OCI-LY7 (cell line): ENCODE data around the gene PIGM. TPM values are rescaled to one million over a fixed set of nuclear protein-coding genes. Genes with fewer than 3 reads are reported as not detected.

ENCODE experiments used
- BruUV-seq: library from RNA; stranded (reverse); fragments of 400-500 nt; replicated peaks from 2 replicates; lab custom pipeline; 2021; lab: Mats Ljungman, UMichigan
- CTCF ChIA-PET: fragments of 300-600 bp; sonication (Branson Sonifier 250); formaldehyde crosslinking; loops from one replicate; lab custom pipeline; 2022; ENCODE audit warnings: antibody characterized with exemption; ENCODE audit not compliant: unreplicated experiment; lab: Charles Lee
- POLR2A ChIA-PET: fragments of 300-600 bp; sonication (Branson Sonifier 250); formaldehyde crosslinking; loops from one replicate; lab custom pipeline; 2022; ENCODE audit warnings: antibody characterized with exemption; lab: Charles Lee
- DNase-seq: peaks from one replicate; pipeline ENCODE4 v3.0.0-alpha.2; 2015; ENCODE audit warnings: low spot score
- H2AFZ ChIP-seq: fragments of 200-600 bp; sonication (generic), shearing (Covaris generic); 2 replicates; pipeline ENCODE4 v1.6.1; 2014; ENCODE audit warnings: mild to moderate bottlenecking, antibody characterized with exemption, low read length, moderate library complexity
- H3K27ac ChIP-seq: fragments of 200-600 bp; sonication (generic); 2 replicates; pipeline ENCODE4 v1.5.1; 2014; ENCODE audit warnings: mixed run types, low read depth, mild to moderate bottlenecking, moderate library complexity, low read length, inconsistent platforms; ENCODE audit not compliant: poor library complexity, severe bottlenecking
- H3K36me3 ChIP-seq: fragments of 200-600 bp; sonication (generic); 2 replicates; pipeline ENCODE4 v1.6.1; 2014; ENCODE audit warnings: mild to moderate bottlenecking, antibody characterized with exemption, low read length, moderate library complexity, mixed read lengths; ENCODE audit not compliant: insufficient read depth
- H3K4me1 ChIP-seq: fragments of 200-600 bp; sonication (generic); 2 replicates; pipeline ENCODE4 v1.5.1; 2014; ENCODE audit warnings: mild to moderate bottlenecking, low read length; ENCODE audit not compliant: insufficient read depth, poor library complexity, severe bottlenecking
- H3K4me2 ChIP-seq: fragments of 200-600 bp; sonication (generic); 2 replicates; pipeline ENCODE4 v1.6.1; 2014; ENCODE audit warnings: mild to moderate bottlenecking, low read length
- H3K4me3 ChIP-seq: fragments of 200-600 bp; sonication (generic); 2 replicates; pipeline ENCODE4 v1.5.1; 2014; ENCODE audit warnings: mild to moderate bottlenecking, low read depth, low read length; ENCODE audit not compliant: poor library complexity, severe bottlenecking
- H3K79me2 ChIP-seq: fragments of 200-600 bp; sonication (generic); 2 replicates; pipeline ENCODE4 v1.6.1; 2016; ENCODE audit warnings: low read depth, mild to moderate bottlenecking, low read length, moderate library complexity, mixed read lengths; ENCODE audit not compliant: insufficient read depth
- H3K9me2 ChIP-seq: fragments of 200-600 bp; sonication (generic); 2 replicates; pipeline ENCODE4 v1.6.1; 2016; ENCODE audit warnings: mild to moderate bottlenecking, low read length, mixed read lengths; ENCODE audit not compliant: insufficient read depth
- H3K9me3 ChIP-seq: fragments of 200-600 bp; sonication (generic); 2 replicates; pipeline ENCODE4 v1.6.1; 2014; ENCODE audit warnings: mild to moderate bottlenecking, mixed run types, low read length, mixed read lengths
- H4K20me1 ChIP-seq: fragments of 200-600 bp; sonication (generic); 2 replicates; pipeline ENCODE4 v1.6.1; 2014; ENCODE audit warnings: mild to moderate bottlenecking, antibody characterized with exemption, low read length, moderate library complexity, mixed read lengths; ENCODE audit not compliant: insufficient read depth
- EZH2phosphoT487 ChIP-seq: fragments of 200-600 bp; sonication (generic); IDR thresholded peaks from 2 replicates; pipeline ENCODE4 v1.6.1; 2018; ENCODE audit warnings: low read depth, borderline replicate concordance, mild to moderate bottlenecking, mixed run types, antibody characterized with exemption, low read length, moderate library complexity, mixed read lengths
- intact Hi-C: fragments of 100-400 bp; cut with micrococcal nuclease; formaldehyde crosslinking; loops from one replicate; pipeline ENCODE4 v1.10.0; 2022; ENCODE audit not compliant: unreplicated experiment
- total RNA-seq, 2 experiments: library from RNA; depleted of rRNA in 1 of 2; stranded (reverse); fragments of >200 nt in 1 of 2; shearing (Covaris generic) in 1 of 2; gene quantifications; 2 replicates each; pipeline ENCODE4 v1.2.3, GENCODE V29; 2014 to 2022
- TF ChIP-seq, protein P1 (sequence below): fragments of 200-600 bp; sonication (generic); conservative IDR thresholded peaks from 2 replicates; pipeline ENCODE4 v1.5.1; 2014; ENCODE audit warnings: mild to moderate bottlenecking, antibody characterized with exemption, low read length, moderate library complexity, mixed read lengths

The PIGM gene
- total RNA-seq, 2 experiments from 2014 or later, result 4.2 to 5.1 TPM

DNA sequence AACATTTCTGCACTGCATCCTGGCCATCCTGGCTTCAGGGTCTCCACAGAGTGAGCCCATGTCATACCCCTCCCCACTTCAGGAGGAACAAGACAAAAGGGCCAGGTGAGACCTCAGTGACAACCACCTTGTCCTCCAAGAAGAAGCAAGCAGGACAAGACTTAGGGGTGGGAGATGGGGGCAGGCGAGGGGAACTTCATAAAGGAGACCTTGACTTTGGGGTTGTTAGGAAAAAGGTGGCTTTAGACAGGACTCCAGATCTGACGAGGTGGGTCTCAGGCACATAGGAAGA is 53.7 kb downstream of the PIGM start:
- no peaks in the 10 kb centered on the region for H3K36me3 ChIP-seq

DNA sequence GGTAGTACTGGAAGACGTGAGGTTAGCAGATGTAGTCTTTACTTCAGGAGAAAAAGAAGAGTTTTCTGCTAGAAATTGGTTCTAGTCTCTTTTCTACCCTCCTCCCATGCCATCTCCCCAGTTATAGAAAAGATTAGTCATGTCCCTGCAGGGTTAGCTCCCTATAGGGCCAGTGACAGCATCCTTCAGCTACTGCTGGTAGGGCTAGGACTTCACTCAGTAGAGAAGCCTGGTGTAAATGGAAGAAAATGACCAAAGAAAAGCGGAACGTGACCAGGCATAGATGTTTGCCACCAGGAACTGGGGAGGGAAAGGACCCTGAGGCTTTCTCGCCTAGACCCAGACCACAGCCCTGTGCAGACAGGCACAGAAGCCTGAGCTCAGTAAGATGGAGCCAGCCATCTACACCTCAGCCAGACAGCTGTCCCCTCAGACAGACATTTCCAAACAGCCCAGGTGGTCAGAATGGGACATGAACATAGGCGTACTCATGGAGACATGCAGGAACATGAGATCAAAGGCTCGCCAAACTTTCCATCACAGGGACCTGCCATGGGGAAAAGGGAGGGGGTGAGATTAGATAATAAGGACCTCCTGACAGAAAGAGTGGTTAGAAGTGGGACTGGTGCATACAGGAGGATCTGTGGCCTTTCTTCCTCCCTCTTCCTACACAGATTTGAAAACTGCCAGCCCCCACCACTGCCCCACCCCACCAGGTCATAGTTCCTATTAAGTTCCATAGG is 54.3 kb downstream of the PIGM start:
- no peaks in the 10 kb centered on the region for H3K4me1 ChIP-seq
- intact Hi-C loops, result no loop called here
- no peaks in the 10 kb centered on the region for H3K9me3 ChIP-seq
- no peaks in the 10 kb centered on the region for H3K36me3 ChIP-seq
- CTCF ChIA-PET, result interaction anchor here (1.5 kb wide), 1 partner anchor 30 kb away, joined by 3 read pairs; no protein-coding TSS in a partner anchor
- H3K27ac ChIP-seq, result no peak overlapping the region
- H3K4me2 ChIP-seq, result no peak overlapping the region
- H2AFZ ChIP-seq, result no peak overlapping the region
- no peaks in the 10 kb centered on the region for H4K20me1 ChIP-seq
- no peak for DNase-seq
- no peaks in the 10 kb centered on the region for H3K9me2 ChIP-seq
- TF ChIP-seq, protein P1, sequence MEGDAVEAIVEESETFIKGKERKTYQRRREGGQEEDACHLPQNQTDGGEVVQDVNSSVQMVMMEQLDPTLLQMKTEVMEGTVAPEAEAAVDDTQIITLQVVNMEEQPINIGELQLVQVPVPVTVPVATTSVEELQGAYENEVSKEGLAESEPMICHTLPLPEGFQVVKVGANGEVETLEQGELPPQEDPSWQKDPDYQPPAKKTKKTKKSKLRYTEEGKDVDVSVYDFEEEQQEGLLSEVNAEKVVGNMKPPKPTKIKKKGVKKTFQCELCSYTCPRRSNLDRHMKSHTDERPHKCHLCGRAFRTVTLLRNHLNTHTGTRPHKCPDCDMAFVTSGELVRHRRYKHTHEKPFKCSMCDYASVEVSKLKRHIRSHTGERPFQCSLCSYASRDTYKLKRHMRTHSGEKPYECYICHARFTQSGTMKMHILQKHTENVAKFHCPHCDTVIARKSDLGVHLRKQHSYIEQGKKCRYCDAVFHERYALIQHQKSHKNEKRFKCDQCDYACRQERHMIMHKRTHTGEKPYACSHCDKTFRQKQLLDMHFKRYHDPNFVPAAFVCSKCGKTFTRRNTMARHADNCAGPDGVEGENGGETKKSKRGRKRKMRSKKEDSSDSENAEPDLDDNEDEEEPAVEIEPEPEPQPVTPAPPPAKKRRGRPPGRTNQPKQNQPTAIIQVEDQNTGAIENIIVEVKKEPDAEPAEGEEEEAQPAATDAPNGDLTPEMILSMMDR, result no peak
- no peak for TF ChIP-seq EZH2phosphoT487
- H3K79me2 ChIP-seq, result no peaks in the 10 kb centered on the region
- BruUV-seq, result no TSS peak
- POLR2A ChIA-PET, result interaction anchor here (0.6 to 0.7 kb wide), 2 partner anchors 21 to 1191 kb away, joined by 3 to 4 read pairs; no protein-coding TSS in a partner anchor
- no peak overlapping the region for H3K4me3 ChIP-seq

More for the DNA sequence above, 53.7 kb downstream of the PIGM start:
- no peak overlapping the region for H2AFZ ChIP-seq
- ChIA-PET POLR2A (interaction anchor here (0.6 kb wide), 1 partner anchor 20 kb away, joined by 4 read pairs; no protein-coding TSS in a partner anchor), CTCF (interaction anchor here (1.5 kb wide), 1 partner anchor 29 kb away, joined by 3 read pairs; no protein-coding TSS in a partner anchor)
- no peaks in the 10 kb centered on the region for H3K79me2 ChIP-seq
- intact Hi-C loops, result no loop called here
- no peak for DNase-seq
- no peaks in the 10 kb centered on the region for H3K4me1 ChIP-seq
- no peak overlapping the region for H3K27ac ChIP-seq
- BruUV-seq, result no TSS peak
- no peak for TF ChIP-seq EZH2phosphoT487
- TF ChIP-seq, protein P1, result no peak
- H3K9me2 ChIP-seq, result no peaks in the 10 kb centered on the region
- no peak overlapping the region for H3K4me3 ChIP-seq
- H3K4me2 ChIP-seq, result no peak overlapping the region
- no peaks in the 10 kb centered on the region for H3K9me3 ChIP-seq
- no peaks in the 10 kb centered on the region for H4K20me1 ChIP-seq

Other genes with a start within 250 kb of the PIGM start
- gene FCRL6, start 229.6 kb downstream of the PIGM start, total RNA-seq (2014; rRNA removed; shearing (Covaris generic)), result not detected in 2 replicates
- not detected in 2 replicates for gene FCRL6, start 229.6 kb downstream of the PIGM start, total RNA-seq (2022)
- gene SLAMF8, start 205.1 kb downstream of the PIGM start, total RNA-seq (2014; rRNA removed; shearing (Covaris generic)), result not detected in 2 replicates
- not detected in 2 replicates for gene SLAMF8, start 205.1 kb downstream of the PIGM start, total RNA-seq (2022)
- gene VSIG8, start 169.3 kb downstream of the PIGM start, total RNA-seq (2014; rRNA removed; shearing (Covaris generic)), result not detected in 2 replicates
- not detected in 2 replicates for gene VSIG8, start 169.3 kb downstream of the PIGM start, total RNA-seq (2022)
- gene CFAP45, start 131.8 kb downstream of the PIGM start, total RNA-seq (2014; rRNA removed; shearing (Covaris generic)), result 0.57 TPM in 1 of 2 replicates, not detected in the other
- gene CFAP45, start 131.8 kb downstream of the PIGM start, total RNA-seq (2022), result 0.63 and 0.85 TPM in 2 replicates
- 193 and 260 TPM in 2 replicates for gene TAGLN2, start 106.5 kb downstream of the PIGM start, total RNA-seq (2014; rRNA removed; shearing (Covaris generic))
- 195 and 215 TPM in 2 replicates for gene TAGLN2, start 106.5 kb downstream of the PIGM start, total RNA-seq (2022)
- gene IGSF9, start 86.4 kb downstream of the PIGM start, total RNA-seq (2014; rRNA removed; shearing (Covaris generic)), result not detected in 2 replicates
- gene IGSF9, start 86.4 kb downstream of the PIGM start, total RNA-seq (2022), result not detected in 2 replicates
- gene SLAMF9, start 77.8 kb downstream of the PIGM start, total RNA-seq (2014; rRNA removed; shearing (Covaris generic)), result not detected in 2 replicates
- not detected in 2 replicates for gene SLAMF9, start 77.8 kb downstream of the PIGM start, total RNA-seq (2022)
- gene KCNJ10, start 38.2 kb upstream of the PIGM start, total RNA-seq (2014; rRNA removed; shearing (Covaris generic)), result 0.33 TPM in 1 of 2 replicates, not detected in the other
- 0.15 and 0.29 TPM in 2 replicates for gene KCNJ10, start 38.2 kb upstream of the PIGM start, total RNA-seq (2022)
- not detected in 2 replicates for gene KCNJ9, start 49.5 kb upstream of the PIGM start, total RNA-seq (2014; rRNA removed; shearing (Covaris generic))
- gene KCNJ9, start 49.5 kb upstream of the PIGM start, total RNA-seq (2022), result not detected in 2 replicates
- 18.7 and 19.9 TPM in 2 replicates for gene IGSF8, start 66.6 kb upstream of the PIGM start, total RNA-seq (2014; rRNA removed; shearing (Covaris generic))
- gene IGSF8, start 66.6 kb upstream of the PIGM start, total RNA-seq (2022), result 24.4 and 28.7 TPM in 2 replicates
- not detected in 2 replicates for gene ATP1A2, start 83.8 kb upstream of the PIGM start, total RNA-seq (2014; rRNA removed; shearing (Covaris generic))
- gene ATP1A2, start 83.8 kb upstream of the PIGM start, total RNA-seq (2022), result not detected in 2 replicates
- not detected in 2 replicates for gene ATP1A4, start 119.6 kb upstream of the PIGM start, total RNA-seq (2014; rRNA removed; shearing (Covaris generic))
- gene ATP1A4, start 119.6 kb upstream of the PIGM start, total RNA-seq (2022), result not detected in 2 replicates
- gene CASQ1, start 158.6 kb upstream of the PIGM start, total RNA-seq (2014; rRNA removed; shearing (Covaris generic)), result not detected in 2 replicates
- not detected in 2 replicates for gene CASQ1, start 158.6 kb upstream of the PIGM start, total RNA-seq (2022)
- 20.7 and 22.3 TPM in 2 replicates for gene PEA15, start 173.4 kb upstream of the PIGM start, total RNA-seq (2014; rRNA removed; shearing (Covaris generic))
- 25.7 and 30.5 TPM in 2 replicates for gene PEA15, start 173.4 kb upstream of the PIGM start, total RNA-seq (2022)
- gene DCAF8, start 230.6 kb upstream of the PIGM start, total RNA-seq (2014; rRNA removed; shearing (Covaris generic)), result 102 and 118 TPM in 2 replicates
- gene DCAF8, start 230.6 kb upstream of the PIGM start, total RNA-seq (2022), result 139 and 141 TPM in 2 replicates